Endometrial microvascular endothelial cells (primary cell): ENCODE data around the gene SLC26A1. TPM values are rescaled to one million over a fixed set of nuclear protein-coding genes. Genes with fewer than 3 reads are reported as not detected.
"Not testable (repeated sequence)": the region's sequence is repeated elsewhere in the genome, so short reads cannot be mapped to it uniquely, and the experiment has no call there.

Experiments used
- in situ Hi-C: cut with HindIII; loops from 2 replicates; pipeline ENCODE4 v1.10.0; 2017; ENCODE audit warnings: low sequenced_read_pairs, low pct_unique_long_range_greater_than_20kb; ENCODE audit errors: inconsistent ontology term
- total RNA-seq: library from RNA; depleted of rRNA; stranded (reverse); fragments of >200 nt; gene quantifications from one replicate; pipeline ENCODE4 v1.2.3, GENCODE V29; 2015; ENCODE audit errors: inconsistent ontology term

The SLC26A1 gene
- total RNA-seq, 1 donor from 2014 or later, result not detected

- in situ Hi-C loops, result no loop called here
Observed at GRCh38 chr4:948936-949300, 44.3 kb downstream of the SLC26A1 start.

- in situ Hi-C loops, result no loop called here
Observed at GRCh38 chr4:948101-948935, 44.9 kb downstream of the SLC26A1 start.

- in situ Hi-C loops, result no loop called here
Observed at GRCh38 chr4:947491-947971, 45.7 kb downstream of the SLC26A1 start.

GRCh38 chr4:946517-947471, 46.4 kb downstream of the SLC26A1 start:
- in situ Hi-C loops, result no loop called here

- in situ Hi-C loops, result no loop called here
Observed at GRCh38 chr4:946103-946450, 47.1 kb downstream of the SLC26A1 start.

GRCh38 chr4:945274-946102, 47.7 kb downstream of the SLC26A1 start:
- in situ Hi-C loops, result no loop called here

- in situ Hi-C loops, result not testable (repeated sequence)
Observed at GRCh38 chr4:939508-939907, 53.7 kb downstream of the SLC26A1 start.

Other genes starting within 250 kb of the SLC26A1 start
- gene CPLX1, start 167.3 kb downstream of the SLC26A1 start, total RNA-seq, result not detected
- gene GAK, start 61.1 kb downstream of the SLC26A1 start, total RNA-seq, result 79.9 TPM
- gene TMEM175, start 60.9 kb downstream of the SLC26A1 start, total RNA-seq, result 16.3 TPM
- 17.3 TPM for gene DGKQ, start 19.8 kb downstream of the SLC26A1 start, total RNA-seq
- 3.0 TPM for gene IDUA, start 6.4 kb downstream of the SLC26A1 start, total RNA-seq
- gene FGFRL1, start 18.2 kb upstream of the SLC26A1 start, total RNA-seq, result 11.9 TPM
- gene RNF212, start 120.2 kb upstream of the SLC26A1 start, total RNA-seq, result 0.19 TPM
- gene SPON2, start 179.2 kb upstream of the SLC26A1 start, total RNA-seq, result 3.3 TPM